Esophagus squamous epithelium (tissue), 4 donors: ENCODE data around the gene SPATA31C1.
"Not testable (repeated sequence)": the region's sequence is repeated elsewhere in the genome, so short reads cannot be mapped to it uniquely, and the experiment has no call there.

Experiments
- POLR2A ChIP-seq, 4 donors: fragments of 450-650 bp; IDR thresholded peaks; one replicate each; pipeline ENCODE4 v1.6.1; 2017; ENCODE audit warnings: antibody characterized with exemption in 4 of 4, mild to moderate bottlenecking in 4 of 4, moderate library complexity in 3 of 4
- TF ChIP-seq, protein P1 (sequence below), 6 experiments: fragments of 450-650 bp in 4 of 6; fragments of 200-600 bp in 2 of 6; sonication (generic) in 2 of 6; IDR thresholded peaks; one replicate each; pipeline ENCODE4 v1.5.1; 2016 to 2019; ENCODE audit warnings: antibody characterized with exemption in 6 of 6, mild to moderate bottlenecking in 4 of 6, moderate library complexity in 4 of 6

DNA sequence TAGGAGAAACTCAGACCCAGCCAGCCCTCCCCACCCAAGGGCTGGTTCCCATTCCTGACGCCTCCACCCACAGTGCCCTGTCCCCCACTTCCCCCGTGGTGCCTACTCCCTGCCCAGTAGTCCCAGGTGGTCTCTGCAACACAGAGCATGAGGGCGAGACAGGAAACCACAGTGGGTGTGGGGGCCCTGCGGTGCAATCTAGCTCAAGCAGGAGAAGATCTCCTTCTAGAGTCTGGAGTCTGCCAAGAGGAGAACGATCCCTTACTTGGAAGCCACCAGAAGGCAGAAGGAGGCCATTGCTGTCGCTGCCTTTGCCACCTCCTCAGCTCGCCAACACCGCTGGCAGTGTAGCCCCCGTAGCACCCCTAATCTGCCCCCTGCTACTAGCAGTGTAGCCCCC, 20.2 kb downstream of the SPATA31C1 start:
- not testable (repeated sequence) for TF ChIP-seq POLR2A (IDR thresholded peaks at IDR 0.05)
- TF ChIP-seq, protein P1, sequence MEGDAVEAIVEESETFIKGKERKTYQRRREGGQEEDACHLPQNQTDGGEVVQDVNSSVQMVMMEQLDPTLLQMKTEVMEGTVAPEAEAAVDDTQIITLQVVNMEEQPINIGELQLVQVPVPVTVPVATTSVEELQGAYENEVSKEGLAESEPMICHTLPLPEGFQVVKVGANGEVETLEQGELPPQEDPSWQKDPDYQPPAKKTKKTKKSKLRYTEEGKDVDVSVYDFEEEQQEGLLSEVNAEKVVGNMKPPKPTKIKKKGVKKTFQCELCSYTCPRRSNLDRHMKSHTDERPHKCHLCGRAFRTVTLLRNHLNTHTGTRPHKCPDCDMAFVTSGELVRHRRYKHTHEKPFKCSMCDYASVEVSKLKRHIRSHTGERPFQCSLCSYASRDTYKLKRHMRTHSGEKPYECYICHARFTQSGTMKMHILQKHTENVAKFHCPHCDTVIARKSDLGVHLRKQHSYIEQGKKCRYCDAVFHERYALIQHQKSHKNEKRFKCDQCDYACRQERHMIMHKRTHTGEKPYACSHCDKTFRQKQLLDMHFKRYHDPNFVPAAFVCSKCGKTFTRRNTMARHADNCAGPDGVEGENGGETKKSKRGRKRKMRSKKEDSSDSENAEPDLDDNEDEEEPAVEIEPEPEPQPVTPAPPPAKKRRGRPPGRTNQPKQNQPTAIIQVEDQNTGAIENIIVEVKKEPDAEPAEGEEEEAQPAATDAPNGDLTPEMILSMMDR (IDR thresholded peaks at IDR 0.05) = not testable (repeated sequence)
